ENCODE data around the gene MRGPRF.

The MRGPRF gene

GRCh38 chr11:69041516-69041915 is 28.5 kb upstream of the MRGPRF start:
- Mint-ChIP-seq H3K36me3 (ENCODE audit: insufficient read depth) (no peaks in the 10 kb centered on the region), H3K9me3 (no peaks in the 10 kb centered on the region), H3K4me1 (ENCODE audit: low read depth in 2 of 2) (peaks cover 0 to 1% of the 10 kb centered on the region in 2 donors)

DNA sequence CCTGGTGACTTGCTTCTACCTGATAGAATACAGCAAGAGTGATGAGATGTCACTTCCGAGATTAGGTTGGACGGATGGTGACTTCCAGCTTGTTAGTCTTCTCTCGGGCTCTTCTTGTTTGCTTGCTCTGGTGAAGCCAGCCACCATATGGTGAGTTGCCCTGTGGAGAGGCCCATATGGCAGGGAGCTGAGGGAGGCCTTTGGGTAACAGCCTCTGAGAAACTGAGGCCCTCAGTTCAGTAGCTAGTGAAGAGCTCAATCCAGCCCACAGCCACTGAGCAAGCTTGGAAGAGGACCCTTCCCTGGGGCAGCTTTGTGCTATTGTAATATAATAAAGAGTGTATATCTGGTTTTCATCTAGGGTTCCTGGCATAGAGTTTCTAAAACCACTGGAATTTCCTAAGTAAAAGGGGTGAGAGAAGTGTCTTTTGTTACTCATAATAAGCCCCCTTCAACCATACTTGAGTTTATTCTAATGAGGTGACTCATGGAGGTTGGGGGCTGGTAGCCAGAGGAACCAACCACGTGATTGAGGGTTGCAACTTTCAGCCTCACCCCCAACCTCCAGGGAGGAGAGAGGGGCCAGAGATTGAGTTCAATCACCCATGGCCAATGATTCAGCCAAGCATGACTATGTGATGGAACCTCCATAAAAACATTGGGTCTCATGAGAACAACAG is 27.7 kb upstream of the MRGPRF start:
- DNase-seq, result no peak
- ATAC-seq (replicated peaks), result no peak
- Mint-ChIP-seq H3K4me1 (ENCODE audit: low read depth in 2 of 2) (peaks cover 0 to 1% of the 10 kb centered on the region in 2 donors), H3K27ac (no peak overlapping the region), H3K36me3 (ENCODE audit: insufficient read depth) (no peaks in the 10 kb centered on the region), H3K9me3 (no peaks in the 10 kb centered on the region), H3K4me3 (no peak overlapping the region), H3K27me3 (peaks cover 4 to 28% of the 10 kb centered on the region in 2 donors)

More at GRCh38 chr11:69041516-69041915, 28.5 kb upstream of the MRGPRF start:
- H3K27ac Mint-ChIP-seq, result no peak overlapping the region
- H3K27me3 Mint-ChIP-seq, result peaks cover 4 to 28% of the 10 kb centered on the region in 2 donors
- ATAC-seq (replicated peaks) (no peak), DNase-seq (no peak)
- no peak overlapping the region for H3K4me3 Mint-ChIP-seq

DNA sequence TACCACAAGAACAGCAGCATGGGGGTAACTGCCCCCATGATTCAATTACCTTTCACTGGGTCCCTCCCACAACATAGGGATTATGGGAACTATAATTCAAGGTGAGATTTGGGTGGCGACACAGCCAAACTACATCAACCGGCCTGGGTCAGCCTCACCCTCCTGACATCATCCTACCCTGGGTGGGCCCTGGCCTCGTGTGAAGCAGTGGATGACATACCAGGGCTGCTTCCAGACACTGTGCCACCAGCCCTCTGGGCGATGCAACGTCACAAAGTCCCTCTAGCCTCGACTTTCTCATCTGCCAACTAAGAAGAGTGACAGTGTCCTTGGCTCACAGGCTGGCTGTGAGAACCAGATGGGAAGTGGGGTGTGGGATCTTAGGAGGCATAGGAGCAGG is 27.0 kb upstream of the MRGPRF start:
- Mint-ChIP-seq H3K27me3 (peaks cover 11 to 35% of the 10 kb centered on the region in 2 donors), H3K36me3 (ENCODE audit: insufficient read depth) (no peaks in the 10 kb centered on the region), H3K4me3 (no peak overlapping the region), H3K9me3 (no peaks in the 10 kb centered on the region), H3K4me1 (ENCODE audit: low read depth in 2 of 2) (peaks cover 0 to 1% of the 10 kb centered on the region in 2 donors), H3K27ac (no peak overlapping the region)
- no peak for DNase-seq
- ATAC-seq (replicated peaks), result no peak

DNA sequence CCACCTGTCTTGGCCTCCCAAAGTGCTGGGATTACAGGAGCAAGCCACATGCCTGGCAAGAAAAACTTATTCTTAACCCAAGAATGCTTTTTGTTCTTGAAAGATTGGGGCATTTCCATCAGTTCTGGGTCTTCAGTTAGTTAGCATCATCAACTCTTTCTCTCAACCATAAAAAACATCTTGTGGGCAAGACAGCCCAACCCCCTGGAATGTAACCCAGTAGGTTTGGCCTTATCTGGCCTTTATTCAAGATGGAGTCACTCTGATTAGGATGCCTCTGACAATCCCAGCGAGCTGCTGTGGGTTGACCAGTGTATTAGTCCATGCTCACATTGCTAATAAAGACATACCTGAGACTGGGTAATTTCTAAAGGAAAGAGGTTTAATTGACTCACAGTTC is 26.5 kb upstream of the MRGPRF start:
- DNase-seq, result no peak
- peaks cover 0 to 1% of the 10 kb centered on the region in 2 donors for H3K4me1 Mint-ChIP-seq (ENCODE audit: low read depth in 2 of 2)
- H3K27ac Mint-ChIP-seq, result no peak overlapping the region
- peaks cover 15 to 39% of the 10 kb centered on the region in 2 donors for H3K27me3 Mint-ChIP-seq
- no peak overlapping the region for H3K4me3 Mint-ChIP-seq
- no peak for ATAC-seq (replicated peaks)
- H3K9me3 Mint-ChIP-seq, result no peaks in the 10 kb centered on the region
- H3K36me3 Mint-ChIP-seq (ENCODE audit: insufficient read depth), result no peaks in the 10 kb centered on the region

- Mint-ChIP-seq H3K27ac (no peak overlapping the region), H3K4me3 (no peak overlapping the region), H3K4me1 (ENCODE audit: low read depth in 2 of 2) (no peaks in the 10 kb centered on the region), H3K9me3 (no peaks in the 10 kb centered on the region), H3K27me3 (peaks cover 21 to 47% of the 10 kb centered on the region in 2 donors), H3K36me3 (ENCODE audit: insufficient read depth) (no peaks in the 10 kb centered on the region)
- ATAC-seq (replicated peaks), result no peak
- no peak for DNase-seq
Measured at GRCh38 chr11:69037544-69037943, 24.5 kb upstream of the MRGPRF start.

GRCh38 chr11:69037074-69037473 is 24.0 kb upstream of the MRGPRF start:
- Mint-ChIP-seq H3K4me3 (no peak overlapping the region), H3K27me3 (peaks cover 21 to 43% of the 10 kb centered on the region in 2 donors), H3K36me3 (ENCODE audit: insufficient read depth) (no peaks in the 10 kb centered on the region), H3K4me1 (ENCODE audit: low read depth in 2 of 2) (no peaks in the 10 kb centered on the region), H3K27ac (no peak overlapping the region), H3K9me3 (no peaks in the 10 kb centered on the region)
- no peak for ATAC-seq (replicated peaks)
- no peak for DNase-seq

DNA sequence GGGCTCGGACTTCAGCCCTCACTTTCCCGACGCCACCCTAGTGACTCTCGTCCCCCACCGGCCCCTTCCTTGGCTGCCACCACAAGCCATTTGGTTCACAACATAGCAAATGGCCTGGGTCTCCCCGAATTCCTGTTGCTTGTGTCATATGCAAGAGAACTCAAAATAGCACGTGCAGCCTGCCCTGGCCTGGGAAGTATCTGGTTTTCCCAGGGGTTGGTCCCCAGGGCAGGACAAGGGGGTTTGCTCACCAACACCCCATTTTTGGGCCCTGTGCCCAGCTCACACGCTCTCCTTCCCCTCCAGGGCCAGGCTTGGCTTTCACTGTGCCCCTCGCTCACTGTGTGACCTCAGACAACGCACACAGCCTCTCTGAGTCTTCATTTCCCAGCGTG is 22.9 kb upstream of the MRGPRF start:
- no peaks in the 10 kb centered on the region for H3K36me3 Mint-ChIP-seq (ENCODE audit: insufficient read depth)
- no peak overlapping the region for H3K27ac Mint-ChIP-seq
- no peak for ATAC-seq (replicated peaks)

GRCh38 chr11:69035150-69035945 is 22.3 kb upstream of the MRGPRF start:
- H3K4me1 Mint-ChIP-seq (ENCODE audit: low read depth in 2 of 2), result no peaks in the 10 kb centered on the region
- ATAC-seq (replicated peaks) (no peak), DNase-seq (no peak)
- H3K27me3 Mint-ChIP-seq, result peaks cover 21 to 43% of the 10 kb centered on the region in 2 donors
- no peak overlapping the region for H3K4me3 Mint-ChIP-seq
- no peaks in the 10 kb centered on the region for H3K36me3 Mint-ChIP-seq (ENCODE audit: insufficient read depth)
- no peaks in the 10 kb centered on the region for H3K9me3 Mint-ChIP-seq
- H3K27ac Mint-ChIP-seq, result no peak overlapping the region

More for the DNA sequence above, 22.9 kb upstream of the MRGPRF start:
- Mint-ChIP-seq H3K4me1 (ENCODE audit: low read depth in 2 of 2) (no peaks in the 10 kb centered on the region), H3K4me3 (no peak overlapping the region), H3K27me3 (peaks cover 21 to 43% of the 10 kb centered on the region in 2 donors), H3K9me3 (no peaks in the 10 kb centered on the region)
- DNase-seq, result no peak

- peaks cover 21 to 43% of the 10 kb centered on the region in 2 donors for H3K27me3 Mint-ChIP-seq
- no peaks in the 10 kb centered on the region for H3K9me3 Mint-ChIP-seq
- peak overlapping the region in 1 of 2 donors; percentile 8 for H3K27ac Mint-ChIP-seq
- H3K4me3 Mint-ChIP-seq, result no peak overlapping the region
- no peak for ATAC-seq (replicated peaks)
- H3K36me3 Mint-ChIP-seq (ENCODE audit: insufficient read depth), result no peaks in the 10 kb centered on the region
- no peaks in the 10 kb centered on the region for H3K4me1 Mint-ChIP-seq (ENCODE audit: low read depth in 2 of 2)
- no peak for DNase-seq
Measured at GRCh38 chr11:69034123-69034867, 21.2 kb upstream of the MRGPRF start.

DNA sequence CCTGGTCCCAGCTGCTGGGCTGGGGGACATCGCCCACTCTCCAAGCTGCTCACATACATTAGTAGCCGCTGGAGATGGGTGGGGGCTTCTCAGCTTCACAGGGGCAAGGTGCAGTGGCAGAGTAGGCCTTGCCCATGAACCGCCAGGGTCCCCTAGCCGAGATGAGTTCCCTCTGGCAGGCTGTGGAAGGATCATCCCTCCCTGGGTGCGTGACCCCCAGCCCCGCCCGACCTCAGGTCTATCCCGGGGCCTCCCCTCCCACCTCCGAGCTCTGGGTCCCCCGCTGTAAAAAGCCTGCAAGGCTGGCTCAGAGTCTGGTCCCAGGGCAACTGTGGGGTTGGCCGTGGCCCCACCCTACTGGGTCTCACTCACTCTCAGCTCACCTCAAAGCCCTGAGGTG is 20.4 kb upstream of the MRGPRF start:
- H3K4me3 Mint-ChIP-seq, result no peak overlapping the region
- H3K27ac Mint-ChIP-seq, result no peak overlapping the region
- no peaks in the 10 kb centered on the region for H3K36me3 Mint-ChIP-seq (ENCODE audit: insufficient read depth)
- H3K4me1 Mint-ChIP-seq (ENCODE audit: low read depth in 2 of 2), result no peaks in the 10 kb centered on the region
- DNase-seq (no peak), ATAC-seq (replicated peaks) (no peak)
- H3K9me3 Mint-ChIP-seq, result no peaks in the 10 kb centered on the region
- H3K27me3 Mint-ChIP-seq, result peaks cover 21 to 43% of the 10 kb centered on the region in 2 donors

GRCh38 chr11:69032833-69033232 is 19.8 kb upstream of the MRGPRF start:
- Mint-ChIP-seq H3K27ac (no peak overlapping the region), H3K4me3 (no peak overlapping the region), H3K4me1 (ENCODE audit: low read depth in 2 of 2) (no peaks in the 10 kb centered on the region), H3K36me3 (ENCODE audit: insufficient read depth) (no peaks in the 10 kb centered on the region), H3K9me3 (no peaks in the 10 kb centered on the region), H3K27me3 (peaks cover 21 to 42% of the 10 kb centered on the region in 2 donors)
- ATAC-seq (replicated peaks), result no peak
- DNase-seq, result no peak

GRCh38 chr11:69030301-69030700 is 17.3 kb upstream of the MRGPRF start:
- Mint-ChIP-seq H3K27me3 (peaks cover 12 to 21% of the 10 kb centered on the region in 2 donors), H3K9me3 (no peaks in the 10 kb centered on the region), H3K27ac (no peak overlapping the region), H3K4me3 (no peak overlapping the region), H3K4me1 (ENCODE audit: low read depth in 2 of 2) (no peaks in the 10 kb centered on the region), H3K36me3 (ENCODE audit: insufficient read depth) (no peaks in the 10 kb centered on the region)
- ATAC-seq (replicated peaks) (no peak), DNase-seq (no peak)

DNA sequence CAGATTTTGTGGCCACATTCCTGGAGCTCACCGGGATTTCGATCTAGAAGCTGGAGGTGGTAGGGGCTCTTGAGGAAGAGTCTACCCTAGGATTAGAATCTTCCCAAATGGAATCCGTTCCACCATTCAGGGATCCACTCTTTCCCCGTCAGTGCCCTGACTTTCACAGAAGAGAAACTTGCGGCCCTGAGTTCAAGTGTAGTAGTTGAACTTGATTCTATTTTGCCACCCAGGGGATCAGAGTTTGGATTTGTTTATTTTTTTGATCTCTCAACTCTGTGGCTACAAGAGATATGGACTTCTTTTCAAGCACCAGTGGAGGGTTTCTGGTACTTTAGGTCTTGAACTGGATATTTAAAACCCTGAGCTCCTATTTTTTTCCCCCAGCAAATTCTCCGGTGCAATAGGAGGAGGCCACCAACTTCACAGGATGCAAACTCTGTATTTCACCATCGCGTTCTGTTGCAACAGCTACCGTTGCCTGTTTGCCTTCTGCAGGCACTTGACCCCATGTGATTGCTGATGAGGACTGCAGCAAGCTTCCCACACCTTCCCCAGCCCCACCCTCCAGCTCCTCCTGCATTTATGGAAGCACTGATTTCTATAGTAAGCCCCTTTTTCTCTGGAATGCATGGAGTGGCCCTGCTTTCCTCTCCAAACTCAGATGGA is 14.8 kb upstream of the MRGPRF start:
- Mint-ChIP-seq H3K4me3 (no peak overlapping the region), H3K27ac (peak overlapping the region in 1 of 2 donors; percentile 29), H3K4me1 (ENCODE audit: low read depth in 2 of 2) (no peaks in the 10 kb centered on the region), H3K36me3 (ENCODE audit: insufficient read depth) (no peaks in the 10 kb centered on the region), H3K9me3 (no peaks in the 10 kb centered on the region), H3K27me3 (peaks cover under 1 to 10% of the 10 kb centered on the region in 2 donors)
- DNase-seq, result no peak
- no peak for ATAC-seq (replicated peaks)

Measured in effector memory CD8-positive, alpha-beta T cell (primary cell).